A204.1 (cell line): ENCODE data around the gene PXDN.
"Not testable (repeated sequence)": the region's sequence is repeated elsewhere in the genome, so short reads cannot be mapped to it uniquely, and the experiment has no call there.

Source experiments
- FAIRE-seq: peaks from 2 replicates; lab custom pipeline; 2012; peaks lifted over from hg19 to GRCh38; lab: Jason Lieb, UNC

The PXDN gene

DNA sequence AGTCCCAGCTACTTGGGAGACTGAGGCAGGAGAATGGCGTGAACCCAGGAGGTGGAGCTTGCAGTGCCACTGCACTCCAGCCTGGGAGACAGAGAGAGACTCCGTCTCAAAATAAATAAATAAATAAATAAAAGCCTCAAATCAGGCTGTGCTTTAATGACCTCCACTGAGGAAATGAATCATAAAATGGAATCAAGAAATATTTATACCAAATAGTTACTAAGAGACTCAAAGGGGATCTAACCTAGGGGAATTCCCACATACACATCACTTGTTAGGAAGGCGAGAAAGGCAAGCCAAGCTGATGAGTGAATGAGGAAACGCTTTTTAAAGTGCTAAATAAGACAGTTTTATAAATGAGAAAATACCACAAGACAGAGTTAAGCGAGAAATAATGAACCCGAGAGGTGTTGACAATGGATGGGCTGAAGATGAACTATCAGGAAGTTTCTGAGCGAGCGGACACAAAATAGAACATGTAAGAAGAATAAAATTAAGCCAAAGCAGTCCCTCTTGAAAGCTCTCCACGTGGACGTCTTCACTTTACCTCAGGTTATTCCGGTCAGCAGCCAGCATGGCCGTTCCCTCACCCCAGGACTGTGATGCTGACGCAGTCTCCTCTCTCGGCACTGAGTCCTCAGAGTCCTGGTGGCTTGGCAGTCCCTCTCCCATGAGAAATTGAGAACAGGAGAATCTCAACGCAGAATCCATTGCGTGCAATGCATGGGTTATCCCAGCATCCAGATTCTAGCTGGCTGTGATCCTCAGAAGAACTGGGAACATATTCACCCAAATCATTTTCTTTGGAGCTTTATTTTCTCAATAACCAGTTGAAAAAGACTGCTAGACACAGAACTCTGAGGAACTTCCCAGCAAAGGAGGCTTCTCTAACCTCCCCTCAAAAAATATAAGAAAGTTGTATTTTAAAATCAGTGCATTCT, 22.3 kb downstream of the PXDN start:
- FAIRE-seq: no peak

DNA sequence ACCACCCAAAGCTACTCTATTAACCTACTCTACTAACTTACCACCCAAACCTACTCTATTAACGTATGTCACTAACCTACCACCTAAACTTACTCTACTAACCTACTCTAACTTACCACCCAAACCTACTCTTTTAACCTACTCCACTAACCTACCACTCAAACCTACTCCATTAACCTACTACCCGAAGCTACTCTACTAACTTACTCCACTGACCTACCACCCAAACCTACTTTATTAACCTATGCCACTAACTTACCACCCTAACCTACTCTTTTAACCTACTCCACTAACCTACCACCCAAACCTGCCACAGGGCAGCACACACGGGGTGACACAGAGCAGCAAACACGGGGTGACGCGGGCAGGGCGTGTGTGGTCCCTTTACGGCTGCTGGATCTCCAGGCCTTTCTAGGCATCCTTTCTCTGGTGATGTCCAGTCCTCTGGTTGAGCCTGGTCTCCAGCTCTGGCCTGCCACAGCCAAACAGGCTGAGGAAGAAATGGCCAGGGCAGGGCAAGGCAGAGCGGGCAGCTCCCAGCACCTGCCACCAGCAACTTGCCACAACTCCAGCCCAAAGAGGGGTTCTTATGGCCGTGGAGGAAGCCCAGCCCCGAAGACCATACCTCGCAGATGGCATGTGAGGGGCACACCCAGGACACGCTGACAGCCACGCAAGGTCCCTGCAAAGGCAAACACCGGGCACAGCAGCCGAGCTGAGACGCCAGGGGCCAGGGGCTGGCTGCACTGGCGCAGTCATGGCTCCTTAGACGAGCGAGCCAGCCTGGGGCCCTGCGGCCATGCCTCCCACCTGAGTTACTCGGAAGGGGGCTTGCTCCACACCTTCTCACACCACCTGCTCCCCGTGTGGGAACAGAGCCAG, 25.7 kb downstream of the PXDN start:
- FAIRE-seq: no peak

DNA sequence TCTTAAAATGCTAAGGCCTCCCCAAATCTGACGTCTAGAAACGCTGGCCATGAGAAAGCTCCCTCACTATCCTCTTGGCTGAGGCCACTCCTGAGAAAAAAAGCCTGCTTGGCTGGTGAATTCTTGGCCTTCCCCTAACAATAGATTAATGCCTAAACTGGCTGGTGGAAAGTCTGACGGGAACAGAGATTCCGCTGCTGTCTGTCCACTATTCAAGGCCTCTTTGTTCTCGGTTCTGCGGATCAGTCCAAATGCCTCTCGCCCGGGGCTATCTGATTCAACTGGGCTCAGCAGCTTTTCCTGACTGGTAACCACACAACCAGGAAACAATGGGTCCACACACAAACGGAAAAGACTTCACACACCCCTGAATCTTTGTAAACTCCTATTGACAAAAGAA, 27.2 kb downstream of the PXDN start:
- FAIRE-seq: no peak

DNA sequence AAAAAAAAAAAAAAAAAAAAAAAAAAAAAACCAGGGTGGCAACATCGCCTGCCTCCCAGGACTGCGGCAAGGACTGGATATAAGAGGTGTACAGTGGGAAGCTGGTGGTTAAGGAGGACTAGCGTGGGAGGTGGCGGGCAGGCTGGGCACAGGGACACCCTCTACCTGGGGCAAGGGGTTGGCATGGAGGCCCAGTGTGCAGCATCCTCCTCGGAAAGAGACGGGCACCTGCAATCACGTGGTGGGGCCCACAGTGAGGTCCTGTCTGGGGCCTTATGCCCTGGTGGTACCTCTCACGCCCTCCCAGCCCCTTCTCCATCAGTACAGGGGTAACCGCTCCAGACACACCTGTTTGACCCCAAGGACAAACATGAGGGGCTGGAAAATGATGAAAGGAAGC, 27.9 kb downstream of the PXDN start:
- FAIRE-seq: no peak

DNA sequence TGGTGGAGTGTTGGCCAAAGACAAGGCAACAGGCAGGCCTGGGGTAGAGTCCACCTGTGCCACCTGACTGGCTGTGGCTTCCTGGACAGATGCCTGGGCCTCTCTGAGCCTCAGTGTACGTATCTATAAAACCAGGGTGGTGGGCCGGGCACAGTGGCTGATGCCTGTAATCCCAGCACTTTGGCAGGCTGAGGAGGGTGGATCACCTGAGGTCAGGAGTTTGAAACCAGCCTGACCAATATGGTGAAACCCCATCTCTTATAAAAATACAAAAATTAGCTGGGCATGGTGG, 28.4 kb downstream of the PXDN start:
- FAIRE-seq: not testable (repeated sequence)

DNA sequence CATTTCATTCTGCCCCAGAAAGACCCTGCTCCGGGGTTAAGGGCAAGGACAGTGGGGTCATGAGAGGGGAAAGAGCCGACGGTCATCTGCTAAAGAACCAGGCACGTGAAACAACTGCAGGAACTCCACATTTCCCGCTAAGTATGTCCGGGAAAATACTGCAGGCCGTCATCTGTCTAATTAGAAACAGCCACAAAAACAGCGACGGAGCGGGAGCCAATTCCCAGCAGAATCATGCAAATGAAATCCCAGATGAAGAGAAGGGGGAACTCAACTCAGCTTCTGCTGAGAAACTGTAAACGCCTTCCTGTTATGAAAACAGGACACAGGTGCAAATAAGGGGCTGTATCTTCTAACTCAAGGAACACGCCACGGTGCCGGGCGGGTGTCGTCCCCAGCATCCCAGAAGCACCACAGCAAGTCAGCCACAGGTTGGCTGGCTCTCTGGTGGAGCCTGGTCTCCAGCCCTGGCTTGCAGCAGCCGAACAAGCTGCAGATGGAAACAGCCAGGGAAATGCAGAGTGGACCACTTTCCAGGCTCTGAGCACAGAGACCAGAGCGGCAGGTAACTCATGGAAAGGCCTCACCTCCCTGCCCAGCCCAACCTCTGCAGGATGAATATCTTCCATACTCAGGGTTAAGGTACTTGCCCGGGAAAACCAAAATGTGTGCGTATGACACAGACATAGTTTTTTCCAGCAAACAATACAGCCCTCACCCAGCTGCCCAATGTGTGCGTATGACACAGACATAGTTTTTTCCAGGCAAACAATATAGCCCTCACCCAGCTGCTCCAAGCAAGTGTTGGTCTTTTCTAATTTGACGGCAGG, 28.9 kb downstream of the PXDN start:
- no peak for FAIRE-seq

DNA sequence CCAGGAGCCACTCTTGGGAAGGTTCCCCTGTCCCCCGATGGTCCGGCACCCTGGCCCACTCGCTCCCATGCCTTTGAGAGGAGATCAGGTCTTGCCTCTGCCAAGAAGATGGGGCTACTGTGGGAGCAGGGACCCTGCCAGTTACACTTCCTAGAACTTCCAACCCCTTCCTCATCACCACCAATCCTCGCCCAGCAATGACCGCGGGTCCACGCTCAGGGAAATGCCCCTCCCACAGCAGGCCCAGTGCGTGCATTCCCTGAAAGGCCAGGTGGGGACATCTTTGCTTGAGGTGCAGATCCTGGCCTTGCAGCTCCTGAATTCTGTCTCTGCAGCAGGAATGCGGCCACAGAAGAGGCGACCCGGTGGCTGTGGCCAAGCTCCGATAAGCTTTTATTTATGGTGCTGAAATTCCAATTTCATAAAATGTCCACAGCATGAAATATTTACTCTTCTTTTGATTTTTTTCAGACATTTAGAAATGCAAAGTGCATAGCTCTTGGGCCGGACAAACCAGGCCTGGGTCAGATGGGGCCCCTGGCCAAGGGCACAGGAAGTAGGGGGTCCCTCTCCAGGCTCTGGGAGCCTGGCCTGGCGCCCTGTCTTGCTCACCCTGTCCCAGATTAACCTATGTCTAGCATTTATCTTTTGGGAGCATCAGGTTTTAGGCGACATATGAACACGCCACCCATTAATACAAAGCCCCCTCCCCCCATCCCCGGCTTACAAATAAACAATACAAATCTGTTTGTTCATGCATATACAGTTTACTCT, 29.8 kb downstream of the PXDN start:
- FAIRE-seq: no peak

DNA sequence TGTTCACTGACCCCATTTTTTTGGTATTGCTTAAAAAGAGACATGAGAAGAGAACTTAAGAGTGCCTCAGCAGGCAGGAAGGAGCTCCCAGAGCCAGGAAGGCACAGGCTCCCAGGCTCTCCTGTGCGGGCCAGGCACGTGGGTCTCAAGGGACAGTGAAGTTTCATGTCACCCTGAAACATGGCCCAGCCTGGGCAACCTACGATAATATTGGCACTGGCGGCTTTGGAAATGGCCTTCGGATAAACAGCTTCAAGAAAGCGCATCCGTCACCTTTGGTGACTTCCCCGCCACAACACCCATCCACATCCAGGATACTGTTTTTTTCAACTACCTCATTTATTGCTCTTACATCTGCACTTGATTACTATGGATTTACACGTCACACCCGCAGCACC, 30.5 kb downstream of the PXDN start:
- no peak for FAIRE-seq

DNA sequence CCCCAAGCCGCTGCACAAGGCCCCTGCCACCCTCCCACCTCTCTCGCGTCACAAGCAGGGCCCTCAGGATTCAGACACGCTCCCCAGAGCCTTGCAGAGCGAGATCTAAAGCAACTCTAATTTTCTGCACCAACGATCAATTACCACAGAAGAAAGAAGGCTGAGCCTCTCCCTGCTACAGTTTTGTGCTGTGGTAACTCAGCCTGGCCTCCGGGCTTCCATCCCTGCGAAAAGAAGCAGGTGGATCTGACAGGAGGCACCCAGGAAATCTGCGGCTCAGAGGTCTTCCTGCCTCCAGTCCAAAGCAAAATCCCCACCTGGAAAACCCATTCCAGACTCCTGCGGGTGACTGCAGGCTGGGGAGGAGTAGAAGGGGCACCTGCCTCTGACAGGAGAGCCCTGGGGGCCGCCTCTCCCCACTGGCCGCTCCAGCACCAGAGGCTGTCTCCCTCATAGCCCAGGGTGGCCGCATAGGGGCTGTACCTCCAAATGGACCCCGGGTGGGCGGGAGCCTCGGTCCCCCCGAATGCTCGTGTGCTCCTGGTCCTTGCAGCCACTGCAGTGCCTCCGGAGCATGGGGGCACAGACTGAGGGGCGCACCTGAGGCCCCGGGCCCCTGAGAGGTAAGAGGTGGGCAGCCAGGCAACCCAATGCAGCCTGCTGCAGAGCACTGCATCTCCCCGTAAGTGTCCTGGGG, 31.0 kb downstream of the PXDN start:
- FAIRE-seq: no peak

DNA sequence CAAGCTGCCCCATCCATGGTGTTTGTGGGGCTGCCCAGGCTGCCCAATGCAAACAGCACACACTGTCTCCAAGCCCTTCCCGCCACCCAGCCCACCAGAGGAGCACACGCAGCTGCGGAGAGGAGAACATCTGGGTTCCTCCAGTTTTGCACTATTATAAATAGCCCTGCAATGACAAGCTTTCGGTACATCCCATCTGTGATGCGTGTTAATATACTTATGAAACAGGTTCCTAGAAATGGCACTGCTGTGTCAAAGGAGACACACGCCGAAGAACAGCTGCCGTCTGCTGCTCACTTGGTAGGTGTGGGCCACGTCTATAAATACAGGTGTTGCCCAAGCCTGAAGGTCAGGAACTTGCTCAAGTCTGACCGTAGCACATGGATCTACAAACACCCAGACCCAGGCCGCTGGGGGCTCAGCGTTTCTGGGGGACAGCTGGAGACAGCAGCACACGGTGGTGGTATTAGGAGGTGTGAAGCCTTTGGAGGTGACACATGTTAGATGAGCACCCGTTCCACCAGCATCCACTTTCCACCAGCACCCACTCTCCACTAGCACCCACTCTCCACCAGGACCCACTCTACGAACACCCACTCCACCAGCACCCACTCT, 34.3 kb downstream of the PXDN start:
- no peak for FAIRE-seq

DNA sequence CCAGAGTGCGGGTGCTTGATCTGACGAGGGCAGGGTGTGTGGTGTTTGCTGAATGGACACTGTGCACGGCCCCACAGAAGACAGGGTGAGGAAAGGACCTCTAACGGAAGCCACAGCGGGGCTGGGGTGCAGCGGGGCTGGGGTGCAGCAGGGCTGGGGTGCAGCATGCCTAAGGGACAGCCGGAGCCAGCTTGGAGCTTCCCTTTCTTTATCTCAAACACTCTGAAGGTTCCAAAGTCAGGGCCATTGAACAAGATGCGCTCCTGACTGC, 35.0 kb downstream of the PXDN start:
- no peak for FAIRE-seq

DNA sequence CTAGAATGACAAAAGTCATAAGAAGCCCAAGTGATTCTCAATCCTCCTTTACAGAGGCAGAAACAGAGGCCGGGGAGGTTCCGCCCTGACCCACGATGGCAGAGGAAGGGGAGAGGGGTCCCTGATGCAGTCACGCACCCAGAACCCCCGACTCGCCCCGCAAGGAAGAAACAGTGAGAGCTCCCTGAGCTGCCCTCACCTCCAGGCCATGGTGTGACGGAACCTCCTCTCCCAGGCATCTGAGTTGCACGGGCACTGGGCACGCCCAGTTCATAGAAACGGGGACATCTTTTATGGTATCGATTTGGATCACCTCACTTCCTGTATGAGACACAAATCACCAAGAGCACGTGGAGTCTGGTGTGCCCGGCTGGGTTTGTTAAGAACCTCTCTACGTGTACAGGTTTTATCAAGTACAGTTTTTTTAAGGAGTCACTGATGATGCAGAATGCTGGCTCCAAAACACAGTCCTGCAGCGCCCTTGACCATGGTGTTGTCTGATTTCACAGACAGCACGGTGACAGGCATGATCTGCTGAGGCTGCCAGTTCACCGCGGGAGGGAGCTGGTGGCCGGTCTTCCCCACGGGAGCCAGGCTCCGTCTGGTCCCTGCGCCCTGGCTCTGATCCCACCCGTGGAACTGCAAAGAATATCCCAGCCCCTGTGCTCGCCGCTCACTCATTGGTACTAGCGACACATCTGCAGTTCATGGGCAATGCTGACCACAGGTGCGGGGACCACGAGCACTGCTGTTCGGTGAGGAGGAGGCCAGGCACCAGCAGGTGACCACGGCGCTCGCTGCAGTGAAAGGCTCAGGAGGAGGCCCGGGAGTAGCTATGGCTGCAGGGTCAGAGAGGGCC, 35.6 kb downstream of the PXDN start:
- FAIRE-seq: no peak

DNA sequence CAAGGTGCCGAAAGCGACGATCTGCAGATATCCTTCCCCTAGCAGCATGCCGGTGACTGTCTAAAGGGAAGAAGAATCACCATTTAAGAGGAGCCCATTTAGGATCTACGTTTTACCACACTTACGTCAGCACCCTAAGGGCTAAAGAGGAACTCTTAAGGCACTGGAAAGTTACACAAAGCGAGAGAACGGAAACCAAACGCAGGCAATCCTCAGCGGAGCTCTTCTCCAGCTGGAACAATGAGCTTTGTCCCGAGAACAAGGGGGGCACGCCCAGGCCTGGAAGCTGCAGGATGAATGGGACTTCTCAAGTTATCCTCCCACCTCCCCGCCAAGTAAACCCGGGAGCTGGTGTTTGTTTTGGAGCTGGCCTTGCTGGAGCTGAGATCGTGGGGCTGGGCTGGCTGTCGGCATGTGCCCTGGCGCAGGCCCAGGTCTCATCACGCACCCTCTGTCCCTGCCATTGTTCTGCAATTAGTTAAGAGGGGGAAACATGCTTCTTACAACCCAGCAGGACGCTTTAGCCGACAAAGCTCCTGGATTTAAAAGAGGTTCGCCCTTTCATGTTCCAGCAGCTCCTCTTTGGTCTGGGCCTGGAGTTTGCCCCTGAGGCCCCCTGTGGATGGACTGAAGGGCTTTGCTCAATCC, 36.4 kb downstream of the PXDN start:
- no peak for FAIRE-seq

DNA sequence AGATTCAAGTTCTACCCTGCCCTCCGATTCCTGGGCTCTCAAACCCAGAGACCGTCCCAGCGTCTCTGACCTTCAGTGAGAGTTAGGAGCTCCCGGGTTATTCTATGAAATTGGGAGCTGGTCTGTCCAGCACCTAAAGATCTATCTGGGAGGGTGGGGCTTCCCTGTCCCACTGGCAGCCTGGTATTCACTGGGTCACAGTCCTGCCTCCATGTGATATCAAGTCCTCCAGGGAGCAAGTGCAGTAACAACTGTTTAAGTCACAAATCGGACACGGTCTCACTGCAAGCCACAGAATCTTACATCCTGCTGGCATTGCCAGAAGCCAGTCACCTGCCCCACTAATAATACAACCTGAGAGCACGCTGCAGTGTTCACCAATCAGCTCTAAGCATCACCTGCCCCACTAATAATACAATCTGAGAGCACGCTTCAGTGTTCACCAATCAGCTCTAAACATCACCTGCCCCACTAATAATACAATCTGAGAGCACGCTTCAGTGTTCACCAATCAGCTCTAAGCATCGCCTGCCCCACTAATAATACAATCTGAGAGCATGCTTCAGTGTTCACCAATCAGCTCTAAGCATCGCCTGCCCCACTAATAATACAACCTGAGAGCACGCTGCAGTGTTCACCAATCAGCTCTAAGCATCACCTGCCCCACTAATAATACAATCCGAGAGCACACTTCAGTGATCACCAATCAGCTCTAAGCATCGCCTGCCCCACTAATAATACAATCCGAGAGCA, 38.0 kb downstream of the PXDN start:
- not testable (repeated sequence) for FAIRE-seq

DNA sequence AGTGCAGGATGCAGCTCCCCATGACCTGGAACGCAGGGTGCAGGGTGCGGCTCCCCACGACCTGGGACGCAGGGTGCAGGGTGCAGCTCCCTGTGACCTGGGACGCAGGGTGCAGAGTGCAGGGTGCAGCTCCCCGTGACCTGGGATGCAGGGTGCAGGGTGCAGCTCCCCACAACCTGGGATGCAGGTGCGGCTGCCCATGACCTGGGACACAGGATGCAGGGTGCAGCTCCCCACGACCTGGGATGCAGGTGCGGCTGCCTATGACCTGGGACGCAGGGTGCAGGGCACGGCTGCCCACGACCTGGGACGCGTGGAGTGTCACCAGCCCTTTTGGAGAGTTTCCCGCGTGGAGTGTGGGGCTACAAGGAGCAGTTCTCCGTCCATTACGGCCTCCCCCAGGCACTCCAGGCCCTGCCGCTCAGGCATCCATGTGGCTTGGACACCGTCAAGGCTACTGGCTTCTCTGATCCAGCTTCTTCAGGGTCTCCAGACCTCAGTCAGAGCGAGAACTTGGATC, 38.7 kb downstream of the PXDN start:
- no peak for FAIRE-seq

DNA sequence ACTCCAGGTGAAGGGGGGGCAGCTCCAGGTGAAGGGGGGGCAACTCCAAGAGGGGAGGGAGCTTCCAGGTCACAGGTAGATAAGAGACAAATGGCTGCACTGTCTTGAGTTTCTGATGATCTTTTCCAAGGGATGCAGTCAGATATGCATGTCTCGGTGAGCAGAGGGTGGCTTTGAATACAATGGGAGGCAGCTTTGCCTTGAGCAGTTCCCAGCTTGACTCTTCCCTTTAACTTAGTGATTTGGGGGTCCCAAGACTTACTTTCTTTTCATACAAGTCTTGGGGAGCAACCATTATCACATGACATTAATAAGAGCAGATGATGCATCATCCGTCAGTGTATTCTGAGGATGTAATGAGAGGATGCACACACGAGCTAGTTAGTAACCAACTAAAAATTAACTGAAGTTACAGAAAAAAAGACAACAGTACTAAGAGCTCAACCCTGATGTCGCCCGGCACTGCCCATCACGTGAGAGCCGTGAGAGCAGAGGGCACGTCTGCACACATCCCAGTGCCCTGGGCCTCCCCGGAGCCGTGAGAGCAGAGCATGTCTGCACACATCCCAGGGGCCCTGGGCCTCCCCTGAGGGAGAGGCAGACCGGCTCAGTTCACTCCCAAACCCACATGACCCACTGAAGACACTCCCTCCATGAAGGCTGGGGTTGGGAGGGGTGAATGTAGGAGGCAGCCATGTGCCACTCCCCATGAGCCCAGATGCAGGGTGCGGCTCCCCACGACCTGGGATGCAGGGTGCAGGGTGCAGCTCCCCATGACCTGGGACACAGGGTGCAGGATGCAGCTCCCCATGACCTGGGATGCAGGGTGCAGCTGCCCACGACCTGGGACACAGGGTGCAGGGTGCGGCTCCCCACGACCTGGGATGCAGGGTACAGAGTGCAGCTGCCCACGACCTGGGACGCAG, 39.4 kb downstream of the PXDN start:
- no peak for FAIRE-seq

DNA sequence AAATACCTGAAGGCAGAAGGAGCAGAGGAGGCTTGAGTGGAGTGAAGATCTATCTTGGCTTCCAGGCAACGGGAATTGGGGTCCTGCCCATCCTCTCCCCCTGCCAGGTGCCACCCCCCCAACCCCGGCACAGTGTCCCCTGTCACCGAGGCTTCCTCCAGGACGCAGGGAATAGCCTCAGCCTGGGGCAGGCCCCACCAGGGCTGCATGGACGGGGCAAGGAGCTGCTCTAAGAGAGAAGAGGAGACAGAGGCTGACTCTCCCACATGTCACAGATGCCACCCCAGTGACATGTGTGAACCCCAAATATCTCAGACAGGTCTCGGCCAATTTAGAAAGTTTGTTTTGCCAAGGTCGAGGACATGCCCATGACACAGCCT, 42.1 kb downstream of the PXDN start:
- no peak for FAIRE-seq
